ENCODE results near the gene THBS4.

Gene THBS4

DNA sequence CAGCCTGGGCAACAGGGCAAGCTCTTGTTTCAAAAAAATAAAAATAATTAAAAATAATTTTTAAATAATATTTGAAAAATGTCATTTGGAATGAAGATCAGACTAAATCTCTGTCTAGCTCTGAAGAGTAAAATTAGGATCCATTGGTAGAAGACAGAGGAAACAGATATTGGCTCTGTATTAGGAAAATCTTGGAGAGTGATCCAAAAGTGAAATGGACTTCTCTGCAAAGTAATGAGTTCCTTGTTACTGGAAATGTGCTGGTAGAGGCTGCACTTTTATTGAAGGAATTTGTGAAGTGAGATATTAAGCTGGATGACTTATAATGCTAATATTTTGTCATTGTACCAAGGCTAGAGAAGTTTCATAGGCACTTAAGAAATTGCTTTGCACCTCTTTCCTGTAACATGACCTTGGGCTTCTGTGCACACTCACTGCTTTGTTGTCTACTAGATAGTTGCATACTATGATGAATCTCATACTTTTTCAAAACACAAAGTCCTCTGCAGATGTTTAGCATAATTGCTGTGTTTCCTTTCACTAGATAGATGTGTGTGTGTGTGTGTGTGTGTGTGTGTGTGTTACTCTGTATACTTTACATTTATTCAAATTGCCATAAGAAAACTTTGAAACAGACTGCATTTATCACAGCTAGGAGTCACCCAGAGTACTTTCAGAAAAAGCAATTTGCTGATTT is 13.1 kb downstream of the THBS4 start:
- DNase-seq = no peak

DNA sequence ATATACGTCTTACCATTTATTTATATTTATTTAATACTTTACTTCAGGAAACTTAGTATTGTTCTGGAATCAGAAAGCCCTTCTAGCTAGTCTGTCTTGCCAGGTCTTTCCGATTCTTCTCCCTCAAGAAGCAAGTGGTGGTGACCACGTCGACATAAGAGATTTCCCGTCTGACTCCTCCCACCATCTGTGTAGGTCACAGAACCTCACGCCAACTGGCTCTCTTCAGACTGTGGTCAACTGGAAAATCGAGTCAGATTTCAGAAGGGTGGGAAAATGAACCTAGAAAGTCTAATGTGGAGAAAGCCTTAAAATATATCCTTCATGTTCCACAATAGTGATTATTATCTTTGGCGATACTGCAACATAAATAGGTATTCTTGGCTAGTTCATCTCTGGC is 17.3 kb downstream of the THBS4 start:
- DNase-seq = no peak

DNA sequence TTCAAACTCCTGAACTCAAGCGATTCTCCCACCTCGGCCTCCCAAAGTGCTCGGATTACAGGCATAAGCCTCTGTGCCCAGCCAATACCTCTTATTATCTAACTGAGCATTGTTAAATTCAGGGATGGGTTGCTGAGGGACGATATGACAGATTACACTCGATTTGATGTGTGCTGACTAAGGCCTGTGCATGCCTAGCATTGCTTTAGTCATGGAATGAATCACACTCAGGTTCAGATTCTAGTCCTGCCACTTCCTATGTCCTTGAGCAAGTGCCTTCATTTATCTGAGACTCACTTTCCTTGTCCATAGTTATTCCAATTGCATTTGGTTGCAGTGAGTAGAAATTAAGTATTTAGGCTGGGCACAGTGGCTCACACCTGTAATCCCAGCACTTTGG is 19.5 kb downstream of the THBS4 start:
- DNase-seq = no peak

DNA sequence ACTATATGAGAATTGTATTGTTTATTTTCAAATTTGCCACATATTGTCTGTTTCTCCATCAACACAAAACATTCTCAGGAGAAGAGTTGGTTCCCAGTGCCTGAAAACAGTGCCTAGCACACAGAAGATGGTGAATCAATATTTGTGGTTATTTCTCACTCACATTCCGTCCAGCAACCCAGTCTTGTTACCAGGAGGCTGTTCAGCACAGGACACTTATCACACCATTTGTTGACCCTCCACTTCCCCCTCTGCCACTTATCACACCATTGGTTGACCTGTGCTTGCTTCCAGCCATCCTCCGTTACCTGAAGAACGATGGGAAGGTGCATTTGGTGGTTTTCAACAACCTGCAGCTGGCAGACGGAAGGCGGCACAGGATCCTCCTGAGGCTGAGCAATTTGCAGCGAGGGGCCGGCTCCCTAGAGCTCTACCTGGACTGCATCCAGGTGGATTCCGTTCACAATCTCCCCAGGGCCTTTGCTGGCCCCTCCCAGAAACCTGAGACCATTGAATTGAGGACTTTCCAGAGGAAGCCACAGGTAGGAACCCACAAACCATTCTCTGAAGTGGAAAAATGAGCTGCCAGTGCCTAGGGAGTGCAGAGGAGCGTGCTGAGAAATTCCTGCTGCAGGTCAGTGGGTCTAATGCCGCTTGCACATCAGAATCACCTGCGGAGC is 20.5 kb downstream of the THBS4 start:
- no peak for DNase-seq

GRCh38 chr5:80057099-80057498 is 22.0 kb downstream of the THBS4 start:
- DNase-seq = no peak

DNA sequence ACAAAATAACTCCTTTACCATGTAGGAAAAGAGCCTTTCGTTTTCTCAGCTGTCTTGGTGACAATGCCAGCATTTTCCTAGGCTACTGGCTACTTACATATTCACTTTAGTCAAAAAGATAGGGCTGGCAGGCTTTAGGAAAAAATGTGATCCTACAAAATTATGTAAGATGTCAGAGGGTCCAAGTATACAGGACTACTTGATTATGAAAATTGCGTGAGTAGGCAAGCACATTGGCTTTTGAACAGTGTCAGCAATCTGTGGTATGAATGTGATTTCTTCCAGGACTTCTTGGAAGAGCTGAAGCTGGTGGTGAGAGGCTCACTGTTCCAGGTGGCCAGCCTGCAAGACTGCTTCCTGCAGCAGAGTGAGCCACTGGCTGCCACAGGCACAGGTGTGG is 22.8 kb downstream of the THBS4 start:
- DNase-seq = no peak

DNA sequence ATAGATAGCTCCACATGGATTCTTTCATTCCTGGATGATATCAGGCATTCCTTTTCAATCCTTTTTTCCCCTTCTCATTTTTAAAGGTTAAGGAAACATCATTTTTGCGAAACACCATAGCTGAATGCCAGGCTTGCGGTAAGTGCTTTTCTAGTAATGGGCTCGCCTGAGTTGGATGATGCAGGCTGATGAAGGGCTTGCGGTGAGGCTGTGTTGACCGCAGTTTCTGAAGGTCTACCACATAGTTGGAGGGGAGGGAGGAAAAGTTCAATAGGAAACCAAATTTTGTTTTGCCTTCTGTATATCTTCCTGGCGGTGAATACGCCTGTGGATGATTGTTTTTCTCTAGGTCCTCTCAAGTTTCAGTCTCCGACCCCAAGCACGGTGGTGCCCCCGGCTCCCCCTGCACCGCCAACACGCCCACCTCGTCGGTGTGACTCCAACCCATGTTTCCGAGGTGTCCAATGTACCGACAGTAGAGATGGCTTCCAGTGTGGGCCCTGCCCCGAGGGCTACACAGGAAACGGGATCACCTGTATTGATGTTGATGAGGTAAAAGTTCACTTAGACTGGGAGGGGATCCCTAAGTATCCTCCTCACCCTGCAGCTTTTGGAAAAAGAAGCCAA is 24.3 kb downstream of the THBS4 start:
- DNase-seq = no peak

GRCh38 chr5:80060966-80061365 is 25.8 kb downstream of the THBS4 start:
- no peak for DNase-seq

DNA sequence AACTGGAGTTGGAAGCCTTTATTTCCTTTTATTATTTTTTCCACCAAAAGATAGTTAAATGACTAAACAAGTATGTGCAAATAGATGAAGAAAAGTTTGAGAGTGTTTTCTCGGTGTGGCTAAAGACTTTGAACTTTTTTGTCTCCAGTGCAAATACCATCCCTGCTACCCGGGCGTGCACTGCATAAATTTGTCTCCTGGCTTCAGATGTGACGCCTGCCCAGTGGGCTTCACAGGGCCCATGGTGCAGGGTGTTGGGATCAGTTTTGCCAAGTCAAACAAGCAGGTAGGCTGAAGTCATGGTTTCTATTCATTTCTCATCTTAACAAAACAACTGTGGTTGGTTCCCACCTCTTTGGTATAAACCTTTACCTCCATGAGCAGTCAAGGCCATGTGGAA is 26.4 kb downstream of the THBS4 start:
- DNase-seq = no peak

- DNase-seq = no peak
Observed at GRCh38 chr5:80064124-80064523, 29.0 kb downstream of the THBS4 start.

DNA sequence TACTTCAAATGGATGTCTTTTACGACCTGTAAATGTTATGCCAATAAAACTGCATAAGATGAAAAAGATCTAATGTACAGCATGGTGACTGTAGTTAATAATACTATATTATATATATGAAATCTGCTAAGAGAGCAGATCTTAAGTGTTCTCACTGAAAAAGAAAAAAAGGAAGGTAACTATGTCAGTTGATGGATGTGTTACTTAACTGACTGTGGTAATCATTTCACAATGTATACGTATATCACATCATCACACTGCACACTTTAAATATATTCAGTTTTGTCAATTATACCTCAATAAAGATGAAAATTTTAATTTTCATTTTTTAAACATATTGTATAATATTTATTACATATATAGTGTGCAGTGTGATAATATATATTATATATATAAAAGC is 31.9 kb downstream of the THBS4 start:
- no peak for DNase-seq

GRCh38 chr5:80067531-80068245 is 32.5 kb downstream of the THBS4 start:
- DNase-seq = no peak

- DNase-seq = no peak
Observed at GRCh38 chr5:80068246-80068636, 33.1 kb downstream of the THBS4 start.

- no peak for DNase-seq
Observed at GRCh38 chr5:80068775-80069174, 33.6 kb downstream of the THBS4 start.

DNA sequence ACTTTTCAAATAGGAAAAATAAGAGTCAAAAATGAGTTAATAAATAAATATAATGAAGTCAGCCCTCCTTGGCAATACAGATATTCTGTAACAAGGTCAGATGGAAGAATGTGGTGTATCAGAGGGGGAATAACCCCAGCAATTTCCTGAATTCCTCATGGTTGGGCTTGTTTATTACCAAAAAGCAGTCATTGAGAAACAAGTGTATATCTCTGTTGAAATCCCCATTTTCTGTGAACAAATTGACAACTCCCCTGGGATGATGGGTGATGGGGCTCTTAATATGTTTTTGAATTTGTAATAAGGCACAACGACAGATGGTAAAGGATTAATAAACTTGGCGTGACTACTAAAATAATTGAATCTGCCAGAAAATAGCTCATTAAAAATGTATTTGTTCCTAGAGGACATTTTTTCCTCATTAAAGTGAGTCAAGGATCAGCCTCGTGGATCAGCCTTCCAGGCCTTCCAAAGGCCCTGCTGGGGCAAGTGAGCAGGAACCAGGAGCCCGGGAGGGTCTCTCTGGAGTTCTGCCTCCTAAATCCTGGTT is 34.2 kb downstream of the THBS4 start:
- no peak for DNase-seq

GRCh38 chr5:80069918-80070318 is 34.8 kb downstream of the THBS4 start:
- no peak for DNase-seq

GRCh38 chr5:80070338-80071056 is 35.3 kb downstream of the THBS4 start:
- DNase-seq = no peak

DNA sequence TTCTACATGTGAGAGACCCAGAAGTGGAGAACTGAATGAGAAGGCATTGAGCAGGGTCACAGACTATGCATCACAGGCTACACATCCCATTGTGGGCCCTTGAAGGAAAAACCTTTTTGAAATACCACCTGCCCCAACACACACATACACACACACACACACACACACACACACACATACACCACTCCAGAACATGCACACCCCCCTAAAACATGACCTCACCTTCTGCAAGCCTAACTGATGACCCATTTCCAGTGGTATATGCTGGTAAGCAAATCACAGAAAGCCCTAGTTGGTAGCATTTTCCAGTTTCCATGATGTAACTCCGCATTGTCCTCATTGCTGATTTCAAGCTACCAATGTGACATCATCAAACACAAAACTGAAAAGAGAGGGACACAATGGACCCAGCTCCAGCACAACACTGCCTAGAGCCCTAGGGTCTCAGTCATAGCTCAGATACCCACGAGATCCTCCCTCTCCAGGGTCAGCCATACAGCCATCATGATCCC is 36.4 kb downstream of the THBS4 start:
- DNase-seq = no peak

DNA sequence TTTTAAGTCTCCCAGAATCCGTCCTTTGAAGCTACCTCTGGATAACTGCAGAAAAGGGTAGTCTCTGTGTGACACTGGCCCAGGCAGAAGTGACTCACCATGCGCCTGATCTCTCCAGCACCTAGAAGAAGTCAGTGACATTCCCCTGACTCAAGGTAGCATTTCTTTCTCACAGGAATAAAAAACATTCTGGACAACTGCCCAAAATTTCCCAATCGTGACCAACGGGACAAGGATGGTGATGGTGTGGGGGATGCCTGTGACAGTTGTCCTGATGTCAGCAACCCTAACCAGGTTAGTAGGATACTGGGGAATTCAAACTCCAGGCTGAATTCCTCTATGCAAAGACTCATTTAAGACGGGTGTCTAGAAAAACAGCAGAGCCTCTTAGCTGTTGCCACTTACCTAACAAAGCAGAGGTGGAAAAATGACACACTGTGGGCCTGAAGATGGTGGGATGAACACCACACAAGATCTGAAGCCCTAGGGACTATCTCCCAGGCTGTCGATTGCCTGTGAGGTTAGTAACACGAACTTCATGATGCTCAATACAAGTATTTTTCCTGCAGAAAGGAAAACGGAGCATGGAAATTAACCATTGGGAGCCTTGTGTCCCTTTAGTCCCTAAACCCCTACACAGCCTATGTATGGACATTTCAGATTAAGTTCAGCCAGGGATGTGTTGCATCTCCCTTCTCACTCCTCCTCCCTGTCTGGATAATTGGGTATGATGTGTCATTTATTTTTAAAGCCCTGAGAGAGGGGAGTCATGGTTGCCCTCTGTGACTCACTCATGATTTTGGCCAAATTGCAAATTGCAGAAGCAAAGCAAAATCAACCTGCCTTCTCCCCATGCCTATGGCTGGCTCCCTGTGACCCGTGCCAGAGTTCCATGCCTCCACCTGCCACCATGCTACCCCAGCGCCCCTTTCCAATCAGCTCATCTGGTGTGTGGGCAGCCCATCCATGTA is 37.2 kb downstream of the THBS4 start:
- no peak for DNase-seq

- DNase-seq = no peak
Observed at GRCh38 chr5:80076131-80077050, 41.2 kb downstream of the THBS4 start.

All from CD4-positive, alpha-beta T cell treated with Interleukin-15 for 1 hour (primary cell).